GM23338 (cell line): ENCODE results near the gene TRIM23. TPM values are rescaled to one million over a fixed set of nuclear protein-coding genes. Genes with fewer than 3 reads are reported as not detected.
A peak's percentile ranks its signal among the peaks of the same experiment; 100 is the strongest.

ENCODE experiments used
- ATAC-seq: fragments of 200-7000 bp; cut with Tn5 transposase; 3 replicates; pipeline ENCODE4 v1.9.1; 2020
- DNase-seq: peaks from one replicate; pipeline ENCODE4 v3.0.0-alpha.2; 2015; ENCODE audit warnings: low spot score
- H2AFZ ChIP-seq: fragments of 200-600 bp; sonication (generic); 2 replicates; pipeline ENCODE4 v1.8.0; 2016; ENCODE audit warnings: antibody characterized with exemption, mild to moderate bottlenecking, moderate library complexity
- H3F3A ChIP-seq: fragments of 200-600 bp; sonication (generic); replicated peaks from 2 replicates; pipeline ENCODE4 v1.8.0; 2017; ENCODE audit warnings: antibody characterized with exemption, mixed run types, low read depth
- H3K27ac ChIP-seq: fragments of 200-600 bp; sonication (generic); 2 replicates; pipeline ENCODE4 v1.6.1; 2016; ENCODE audit warnings: low read depth
- H3K27me3 ChIP-seq: fragments of 200-600 bp; sonication (generic); 2 replicates; pipeline ENCODE4 v1.8.0; 2016; ENCODE audit warnings: mild to moderate bottlenecking, mixed run types, moderate library complexity; ENCODE audit not compliant: insufficient read depth
- H3K36me3 ChIP-seq: fragments of 200-600 bp; sonication (generic); 2 replicates; pipeline ENCODE4 v1.8.0; 2016; ENCODE audit warnings: mild to moderate bottlenecking; ENCODE audit not compliant: insufficient read depth
- H3K4me1 ChIP-seq: fragments of 200-600 bp; sonication (generic); 2 replicates; pipeline ENCODE4 v1.8.0; 2016; ENCODE audit warnings: mild to moderate bottlenecking, moderate library complexity; ENCODE audit not compliant: insufficient read depth
- H3K4me2 ChIP-seq: fragments of 200-600 bp; sonication (generic); 2 replicates; pipeline ENCODE4 v1.7.1; 2017; ENCODE audit warnings: mixed run types
- H3K4me3 ChIP-seq: fragments of 200-600 bp; sonication (generic); 2 replicates; pipeline ENCODE4 v1.6.1; 2016; ENCODE audit warnings: mixed run types
- H3K79me2 ChIP-seq: fragments of 200-600 bp; sonication (generic); replicated peaks from 2 replicates; pipeline ENCODE4 v1.8.0; 2017; ENCODE audit warnings: mild to moderate bottlenecking; ENCODE audit not compliant: insufficient read depth
- H3K9me2 ChIP-seq: fragments of 200-600 bp; sonication (generic); 2 replicates; pipeline ENCODE4 v1.8.0; 2017; ENCODE audit not compliant: insufficient read depth
- H4K20me1 ChIP-seq: fragments of 200-600 bp; sonication (generic); replicated peaks from 2 replicates; pipeline ENCODE4 v1.8.0; 2017; ENCODE audit warnings: mild to moderate bottlenecking; ENCODE audit not compliant: insufficient read depth
- H3K27ac Mint-ChIP-seq: 2 replicates; pipeline ENCODE4 v1.8.0; 2020; ENCODE audit warnings: inconsistent platforms, mild to moderate bottlenecking, moderate library complexity, mixed read lengths
- H3K27me3 Mint-ChIP-seq: 3 replicates; pipeline ENCODE4 v1.8.0; 2022; ENCODE audit warnings: low read depth, mild to moderate bottlenecking, moderate library complexity, mixed read lengths, inconsistent platforms; ENCODE audit not compliant: insufficient read depth, poor library complexity
- H3K36me3 Mint-ChIP-seq: 3 replicates; pipeline ENCODE4 v1.8.0; 2021; ENCODE audit warnings: low read depth, mild to moderate bottlenecking, inconsistent platforms, moderate library complexity, mixed read lengths
- H3K4me1 Mint-ChIP-seq: 3 replicates; pipeline ENCODE4 v1.8.0; 2020; ENCODE audit warnings: mild to moderate bottlenecking, inconsistent platforms, mixed read lengths
- H3K4me3 Mint-ChIP-seq: 3 replicates; pipeline ENCODE4 v1.8.0; 2021; ENCODE audit warnings: moderate library complexity, mild to moderate bottlenecking, inconsistent platforms, mixed read lengths
- H3K9me3 Mint-ChIP-seq: 3 replicates; pipeline ENCODE4 v1.8.0; 2020; ENCODE audit warnings: moderate library complexity, mild to moderate bottlenecking, inconsistent platforms, mixed read lengths
- CREB1 ChIP-seq: fragments of 250-450 bp; sonication (Bioruptor Pico); IDR thresholded peaks from 2 replicates; pipeline ENCODE4 v1.5.0; 2020; ENCODE audit warnings: low read depth, mild to moderate bottlenecking, moderate library complexity
- ETS1 ChIP-seq: IDR thresholded peaks from 2 replicates; pipeline ENCODE4 v1.6.1; 2016; ENCODE audit warnings: antibody characterized with exemption
- EZH2 ChIP-seq: fragments of 200-600 bp; sonication (generic); IDR thresholded peaks from one replicate; pipeline ENCODE4 v1.8.0; 2017; ENCODE audit warnings: antibody characterized with exemption, mild to moderate bottlenecking, low read depth; ENCODE audit not compliant: unreplicated experiment
- EZH2phosphoT487 ChIP-seq: fragments of 200-600 bp; sonication (generic); IDR thresholded peaks from one replicate; pipeline ENCODE4 v1.8.1; 2018; ENCODE audit warnings: antibody characterized with exemption; ENCODE audit not compliant: unreplicated experiment
- POLR2AphosphoS5 ChIP-seq: IDR thresholded peaks from 2 replicates; pipeline ENCODE4 v1.6.1; 2016; ENCODE audit warnings: antibody characterized with exemption, low read depth
- STAT1 ChIP-seq: IDR thresholded peaks from one replicate; pipeline ENCODE4 v1.6.1; 2016; ENCODE audit warnings: antibody characterized with exemption; ENCODE audit not compliant: unreplicated experiment
- ZNF331 ChIP-seq: fragments of 250-450 bp; sonication (Bioruptor Pico); IDR thresholded peaks from 2 replicates; pipeline ENCODE4 v1.5.0; 2020; ENCODE audit warnings: low read depth, mild to moderate bottlenecking, moderate library complexity
- long read RNA-seq: library from polyadenylated mRNA; unstranded; transcript quantifications from one replicate; pipeline ENCODE4 v2.0.0, GENCODE V29; 2020; ENCODE audit not compliant: unreplicated experiment
- polyA plus RNA-seq: library from polyadenylated mRNA; unstranded; fragments of >200 nt; fragmentation: Nextera tagmentation; extraction: Ambion mirVana; gene quantifications from 2 replicates; pipeline ENCODE4 v1.2.1, GENCODE V29; 2016
- total RNA-seq: library from RNA; depleted of rRNA; stranded (reverse); fragments of >200 nt; shearing (Covaris generic); gene quantifications from 2 replicates; pipeline ENCODE4 v1.2.3, GENCODE V29; 2014; rRNA removed
- TF ChIP-seq, protein P1 (sequence below), 2 experiments: fragments of 200-600 bp in 1 of 2; sonication (generic) in 1 of 2; conservative IDR thresholded peaks; 2 replicates each; pipeline versions ENCODE4 v1.5.1 to v1.6.1; 2016 to 2017; ENCODE audit warnings: antibody characterized with exemption in 2 of 2, low read depth in 2 of 2, mild to moderate bottlenecking in 2 of 2, moderate library complexity in 1 of 2
- TF ChIP-seq, protein P2 (sequence below): fragments of 250-450 bp; sonication (Bioruptor Pico); IDR thresholded peaks from 2 replicates; pipeline ENCODE4 v1.5.0; 2020; ENCODE audit warnings: mild to moderate bottlenecking, moderate library complexity

The TRIM23 gene
- total RNA-seq: 10.4 and 16.6 TPM in 2 replicates
- polyA plus RNA-seq: 5.4 and 6.5 TPM in 2 replicates
- long read RNA-seq, partial matches to known transcripts: 0 of 1 reads
- long read RNA-seq, other reads (novel, unspliced or antisense): 1 of 1 reads

DNA sequence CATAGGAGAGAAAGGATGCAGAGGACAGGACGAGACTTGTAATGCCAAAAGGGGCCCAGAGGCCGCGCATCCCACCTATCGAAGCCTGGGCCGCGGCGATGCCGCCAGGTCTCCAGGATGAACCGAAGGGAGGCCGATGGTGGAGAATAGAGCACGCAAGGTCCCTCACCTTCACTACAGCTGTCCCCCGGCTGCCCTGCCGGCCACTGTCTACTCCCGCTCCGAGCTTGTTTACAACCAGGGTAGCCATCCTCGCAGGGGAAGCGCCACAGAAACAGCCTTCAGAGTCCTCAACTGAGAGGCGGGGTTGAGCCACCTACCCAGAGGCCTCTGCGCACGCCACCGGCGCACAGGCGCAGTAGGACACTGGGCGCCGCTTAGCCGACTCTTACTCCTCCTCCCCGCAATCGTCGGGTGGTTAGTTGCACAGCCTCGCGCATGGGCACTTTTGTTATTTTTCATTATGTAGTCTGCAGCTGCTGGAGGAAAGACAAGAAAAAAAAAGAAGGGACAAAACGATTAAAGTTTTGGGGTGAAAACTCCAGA is at the start of gene TRIM23:
Gene TRIM23, minus strand, starts transcription at position 309 of the 546 bp plus-strand sequence. Its CDS starts 59 bp downstream, at position 250.
- H3K4me1 Mint-ChIP-seq: peaks cover 5% of the 10 kb centered on the region
- peaks cover 3% of the 10 kb centered on the region; the same call in 1 of the 3 replicates for H3K36me3 Mint-ChIP-seq
- DNase-seq: peak; percentile 93
- H2AFZ ChIP-seq: peak within 1 kb of the TSS; percentile 48
- no peaks in the 10 kb centered on the region for H3K9me3 Mint-ChIP-seq
- peak; percentile 97 for ATAC-seq
- peak within 1 kb of the TSS; percentile 99 for H3K27ac Mint-ChIP-seq
- H3F3A ChIP-seq: no peaks in the 10 kb centered on the region
- 0 out of 2 replicates have a peak, but pooled peaks cover 3% of the 10 kb centered on the region for H4K20me1 ChIP-seq
- H3K36me3 ChIP-seq: no peaks in the 10 kb centered on the region
- H3K9me2 ChIP-seq: no peaks in the 10 kb centered on the region
- H3K27me3 ChIP-seq: no peaks in the 10 kb centered on the region
- peak; percentile 53; the same call in 1 of the 2 replicates for TF ChIP-seq CREB1
- no peak for TF ChIP-seq ZNF331 (CRISPR knock-in tag)
- peak; percentile 86 for TF ChIP-seq POLR2AphosphoS5
- peaks cover 4% of the 10 kb centered on the region for H3K27me3 Mint-ChIP-seq
- H3K79me2 ChIP-seq: peaks cover 83% of the 10 kb centered on the region
- H3K4me1 ChIP-seq: peaks cover 6% of the 10 kb centered on the region; the same call in 1 of the 2 replicates
- H3K4me2 ChIP-seq: peak within 1 kb of the TSS; percentile 88
- H3K4me3 Mint-ChIP-seq: peak within 1 kb of the TSS; percentile 98
- peak within 1 kb of the TSS; percentile 79 for H3K27ac ChIP-seq
- peak within 1 kb of the TSS; percentile 76 for H3K4me3 ChIP-seq

DNA sequence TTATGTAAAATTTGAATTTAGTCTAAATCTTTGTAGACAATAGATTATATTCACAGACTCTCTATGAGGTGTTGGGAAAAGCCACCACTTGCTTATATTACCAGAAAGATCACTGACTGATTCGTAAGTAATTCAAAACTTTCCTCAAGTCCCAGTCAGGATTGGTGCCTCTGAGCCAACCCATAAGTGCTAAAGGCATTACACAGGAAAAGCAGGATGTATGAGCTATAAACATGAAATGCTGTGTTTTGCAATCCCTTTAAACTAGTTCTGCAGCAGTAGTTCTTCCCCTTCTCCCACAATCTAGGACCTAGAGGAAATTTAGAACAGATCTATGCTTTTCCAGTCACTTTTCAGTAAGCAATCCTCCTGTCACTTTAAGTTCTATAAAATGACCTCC is 48.7 kb upstream of the TRIM23 start:
- no peaks in the 10 kb centered on the region for H3K9me2 ChIP-seq
- no peaks in the 10 kb centered on the region for H3K4me1 ChIP-seq
- no peaks in the 10 kb centered on the region for H3F3A ChIP-seq
- TF ChIP-seq EZH2phosphoT487 (no peak), ETS1 (no peak), STAT1 (no peak), CREB1 (no peak), POLR2AphosphoS5 (no peak), EZH2 (no peak), ZNF331 (CRISPR knock-in tag) (no peak)
- TF ChIP-seq, protein P1, sequence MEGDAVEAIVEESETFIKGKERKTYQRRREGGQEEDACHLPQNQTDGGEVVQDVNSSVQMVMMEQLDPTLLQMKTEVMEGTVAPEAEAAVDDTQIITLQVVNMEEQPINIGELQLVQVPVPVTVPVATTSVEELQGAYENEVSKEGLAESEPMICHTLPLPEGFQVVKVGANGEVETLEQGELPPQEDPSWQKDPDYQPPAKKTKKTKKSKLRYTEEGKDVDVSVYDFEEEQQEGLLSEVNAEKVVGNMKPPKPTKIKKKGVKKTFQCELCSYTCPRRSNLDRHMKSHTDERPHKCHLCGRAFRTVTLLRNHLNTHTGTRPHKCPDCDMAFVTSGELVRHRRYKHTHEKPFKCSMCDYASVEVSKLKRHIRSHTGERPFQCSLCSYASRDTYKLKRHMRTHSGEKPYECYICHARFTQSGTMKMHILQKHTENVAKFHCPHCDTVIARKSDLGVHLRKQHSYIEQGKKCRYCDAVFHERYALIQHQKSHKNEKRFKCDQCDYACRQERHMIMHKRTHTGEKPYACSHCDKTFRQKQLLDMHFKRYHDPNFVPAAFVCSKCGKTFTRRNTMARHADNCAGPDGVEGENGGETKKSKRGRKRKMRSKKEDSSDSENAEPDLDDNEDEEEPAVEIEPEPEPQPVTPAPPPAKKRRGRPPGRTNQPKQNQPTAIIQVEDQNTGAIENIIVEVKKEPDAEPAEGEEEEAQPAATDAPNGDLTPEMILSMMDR (conservative IDR thresholded peaks at IDR 0.05; ENCODE audit: low read depth in 2 of 2): no peak
- TF ChIP-seq, protein P2, sequence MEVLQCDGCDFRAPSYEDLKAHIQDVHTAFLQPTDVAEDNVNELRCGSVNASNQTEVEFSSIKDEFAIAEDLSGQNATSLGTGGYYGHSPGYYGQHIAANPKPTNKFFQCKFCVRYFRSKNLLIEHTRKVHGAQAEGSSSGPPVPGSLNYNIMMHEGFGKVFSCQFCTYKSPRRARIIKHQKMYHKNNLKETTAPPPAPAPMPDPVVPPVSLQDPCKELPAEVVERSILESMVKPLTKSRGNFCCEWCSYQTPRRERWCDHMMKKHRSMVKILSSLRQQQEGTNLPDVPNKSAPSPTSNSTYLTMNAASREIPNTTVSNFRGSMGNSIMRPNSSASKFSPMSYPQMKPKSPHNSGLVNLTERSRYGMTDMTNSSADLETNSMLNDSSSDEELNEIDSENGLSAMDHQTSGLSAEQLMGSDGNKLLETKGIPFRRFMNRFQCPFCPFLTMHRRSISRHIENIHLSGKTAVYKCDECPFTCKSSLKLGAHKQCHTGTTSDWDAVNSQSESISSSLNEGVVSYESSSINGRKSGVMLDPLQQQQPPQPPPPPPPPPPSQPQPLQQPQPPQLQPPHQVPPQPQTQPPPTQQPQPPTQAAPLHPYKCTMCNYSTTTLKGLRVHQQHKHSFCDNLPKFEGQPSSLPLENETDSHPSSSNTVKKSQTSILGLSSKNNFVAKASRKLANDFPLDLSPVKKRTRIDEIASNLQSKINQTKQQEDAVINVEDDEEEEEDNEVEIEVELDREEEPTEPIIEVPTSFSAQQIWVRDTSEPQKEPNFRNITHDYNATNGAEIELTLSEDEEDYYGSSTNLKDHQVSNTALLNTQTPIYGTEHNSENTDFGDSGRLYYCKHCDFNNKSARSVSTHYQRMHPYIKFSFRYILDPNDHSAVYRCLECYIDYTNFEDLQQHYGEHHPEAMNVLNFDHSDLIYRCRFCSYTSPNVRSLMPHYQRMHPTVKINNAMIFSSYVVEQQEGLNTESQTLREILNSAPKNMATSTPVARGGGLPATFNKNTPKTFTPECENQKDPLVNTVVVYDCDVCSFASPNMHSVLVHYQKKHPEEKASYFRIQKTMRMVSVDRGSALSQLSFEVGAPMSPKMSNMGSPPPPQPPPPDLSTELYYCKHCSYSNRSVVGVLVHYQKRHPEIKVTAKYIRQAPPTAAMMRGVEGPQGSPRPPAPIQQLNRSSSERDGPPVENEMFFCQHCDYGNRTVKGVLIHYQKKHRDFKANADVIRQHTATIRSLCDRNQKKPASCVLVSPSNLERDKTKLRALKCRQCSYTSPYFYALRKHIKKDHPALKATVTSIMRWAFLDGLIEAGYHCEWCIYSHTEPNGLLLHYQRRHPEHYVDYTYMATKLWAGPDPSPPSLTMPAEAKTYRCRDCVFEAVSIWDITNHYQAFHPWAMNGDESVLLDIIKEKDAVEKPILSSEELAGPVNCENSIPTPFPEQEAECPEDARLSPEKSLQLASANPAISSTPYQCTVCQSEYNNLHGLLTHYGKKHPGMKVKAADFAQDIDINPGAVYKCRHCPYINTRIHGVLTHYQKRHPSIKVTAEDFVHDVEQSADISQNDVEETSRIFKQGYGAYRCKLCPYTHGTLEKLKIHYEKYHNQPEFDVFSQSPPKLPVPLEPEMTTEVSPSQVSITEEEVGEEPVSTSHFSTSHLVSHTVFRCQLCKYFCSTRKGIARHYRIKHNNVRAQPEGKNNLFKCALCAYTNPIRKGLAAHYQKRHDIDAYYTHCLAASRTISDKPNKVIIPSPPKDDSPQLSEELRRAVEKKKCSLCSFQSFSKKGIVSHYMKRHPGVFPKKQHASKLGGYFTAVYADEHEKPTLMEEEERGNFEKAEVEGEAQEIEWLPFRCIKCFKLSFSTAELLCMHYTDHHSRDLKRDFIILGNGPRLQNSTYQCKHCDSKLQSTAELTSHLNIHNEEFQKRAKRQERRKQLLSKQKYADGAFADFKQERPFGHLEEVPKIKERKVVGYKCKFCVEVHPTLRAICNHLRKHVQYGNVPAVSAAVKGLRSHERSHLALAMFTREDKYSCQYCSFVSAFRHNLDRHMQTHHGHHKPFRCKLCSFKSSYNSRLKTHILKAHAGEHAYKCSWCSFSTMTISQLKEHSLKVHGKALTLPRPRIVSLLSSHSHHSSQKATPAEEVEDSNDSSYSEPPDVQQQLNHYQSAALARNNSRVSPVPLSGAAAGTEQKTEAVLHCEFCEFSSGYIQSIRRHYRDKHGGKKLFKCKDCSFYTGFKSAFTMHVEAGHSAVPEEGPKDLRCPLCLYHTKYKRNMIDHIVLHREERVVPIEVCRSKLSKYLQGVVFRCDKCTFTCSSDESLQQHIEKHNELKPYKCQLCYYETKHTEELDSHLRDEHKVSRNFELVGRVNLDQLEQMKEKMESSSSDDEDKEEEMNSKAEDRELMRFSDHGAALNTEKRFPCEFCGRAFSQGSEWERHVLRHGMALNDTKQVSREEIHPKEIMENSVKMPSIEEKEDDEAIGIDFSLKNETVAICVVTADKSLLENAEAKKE: no peak
- no peak overlapping the region for H3K4me2 ChIP-seq
- Mint-ChIP-seq H3K4me3 (no peak overlapping the region), H3K36me3 (no peaks in the 10 kb centered on the region), H3K9me3 (no peaks in the 10 kb centered on the region), H3K27ac (no peak overlapping the region), H3K27me3 (no peaks in the 10 kb centered on the region), H3K4me1 (no peaks in the 10 kb centered on the region)
- H2AFZ ChIP-seq: no peak overlapping the region
- H3K4me3 ChIP-seq: no peak overlapping the region
- DNase-seq: no peak
- no peaks in the 10 kb centered on the region for H3K36me3 ChIP-seq
- no peaks in the 10 kb centered on the region for H3K79me2 ChIP-seq
- no peaks in the 10 kb centered on the region for H3K27me3 ChIP-seq
- no peak for ATAC-seq
- H4K20me1 ChIP-seq: no peaks in the 10 kb centered on the region; the same call in 1 of the 2 replicates
- H3K27ac ChIP-seq: no peak overlapping the region
